A549 (cell line): ENCODE data around the gene RPH3AL.

Source experiments
- EHMT2 ChIP-seq: fragments of 200-600 bp; sonication (generic); IDR thresholded peaks from 2 replicates; pipeline ENCODE4 v1.6.1; 2016; ENCODE audit warnings: antibody characterized with exemption, low read depth, mild to moderate bottlenecking, moderate library complexity
- POLR2A ChIP-seq: IDR thresholded peaks from 2 replicates; pipeline ENCODE4 v1.6.1; 2012; ENCODE audit warnings: mild to moderate bottlenecking, low read length
- RARB ChIP-seq: fragments of 250-450 bp; sonication (Bioruptor Pico); IDR thresholded peaks from 2 replicates; pipeline ENCODE4 v1.8.0; 2021; ENCODE audit warnings: mild to moderate bottlenecking, moderate library complexity
- TP53 ChIP-seq: fragments of 250-450 bp; sonication (Bioruptor Pico); IDR thresholded peaks from 2 replicates; pipeline ENCODE4 v1.5.0; 2021; ENCODE audit warnings: mild to moderate bottlenecking, moderate library complexity
- ZSCAN20 ChIP-seq: fragments of 250-450 bp; sonication (Bioruptor Pico); IDR thresholded peaks from 2 replicates; pipeline ENCODE4 v1.8.0; 2022; ENCODE audit warnings: mild to moderate bottlenecking, moderate library complexity
- TF ChIP-seq, protein P1 (sequence below): IDR thresholded peaks from 2 replicates; pipeline ENCODE4 v1.6.1; 2012
- TF ChIP-seq, protein P2 (sequence below): fragments of >200 bp; sonication (Bioruptor Twin); formaldehyde crosslinking; IDR thresholded peaks from 3 replicates; pipeline ENCODE4 v1.5.1; 2016
- TF ChIP-seq, protein P3 (sequence below): fragments of 450-650 bp; IDR thresholded peaks from 2 replicates; pipeline ENCODE4 v1.6.1; 2014; ENCODE audit warnings: antibody characterized with exemption

DNA sequence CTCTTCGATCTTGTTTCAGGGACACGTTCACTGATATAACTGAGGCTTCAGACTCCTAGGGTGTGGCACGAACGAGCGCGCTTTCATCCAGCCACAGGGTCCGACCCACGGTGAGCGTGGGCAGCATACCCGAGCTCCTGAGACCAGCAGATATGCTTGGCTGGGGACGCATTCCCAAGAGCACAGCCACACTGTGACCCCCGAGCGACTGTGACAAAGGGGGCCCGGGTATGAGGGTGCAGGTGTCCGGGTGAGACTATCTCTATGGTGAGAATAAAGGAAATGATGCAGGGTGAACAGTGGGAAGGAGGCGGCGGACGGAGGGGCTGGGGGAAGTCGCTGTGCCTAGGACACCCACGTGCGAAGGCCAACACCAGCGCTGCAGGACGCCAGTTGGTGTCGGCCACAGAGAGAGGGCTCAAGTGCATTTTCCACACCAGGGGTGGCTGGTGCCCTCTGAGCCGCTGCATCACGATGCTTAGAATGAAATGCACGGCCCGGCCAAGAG is 17.6 kb downstream of the RPH3AL start:
- TF ChIP-seq POLR2A (no peak), ZSCAN20 (no peak), RARB (CRISPR knock-in tag) (no peak), EHMT2 (no peak), TP53 (CRISPR knock-in tag) (no peak)
- TF ChIP-seq, protein P1, sequence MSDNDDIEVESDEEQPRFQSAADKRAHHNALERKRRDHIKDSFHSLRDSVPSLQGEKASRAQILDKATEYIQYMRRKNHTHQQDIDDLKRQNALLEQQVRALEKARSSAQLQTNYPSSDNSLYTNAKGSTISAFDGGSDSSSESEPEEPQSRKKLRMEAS: no peak
- TF ChIP-seq, protein P2, sequence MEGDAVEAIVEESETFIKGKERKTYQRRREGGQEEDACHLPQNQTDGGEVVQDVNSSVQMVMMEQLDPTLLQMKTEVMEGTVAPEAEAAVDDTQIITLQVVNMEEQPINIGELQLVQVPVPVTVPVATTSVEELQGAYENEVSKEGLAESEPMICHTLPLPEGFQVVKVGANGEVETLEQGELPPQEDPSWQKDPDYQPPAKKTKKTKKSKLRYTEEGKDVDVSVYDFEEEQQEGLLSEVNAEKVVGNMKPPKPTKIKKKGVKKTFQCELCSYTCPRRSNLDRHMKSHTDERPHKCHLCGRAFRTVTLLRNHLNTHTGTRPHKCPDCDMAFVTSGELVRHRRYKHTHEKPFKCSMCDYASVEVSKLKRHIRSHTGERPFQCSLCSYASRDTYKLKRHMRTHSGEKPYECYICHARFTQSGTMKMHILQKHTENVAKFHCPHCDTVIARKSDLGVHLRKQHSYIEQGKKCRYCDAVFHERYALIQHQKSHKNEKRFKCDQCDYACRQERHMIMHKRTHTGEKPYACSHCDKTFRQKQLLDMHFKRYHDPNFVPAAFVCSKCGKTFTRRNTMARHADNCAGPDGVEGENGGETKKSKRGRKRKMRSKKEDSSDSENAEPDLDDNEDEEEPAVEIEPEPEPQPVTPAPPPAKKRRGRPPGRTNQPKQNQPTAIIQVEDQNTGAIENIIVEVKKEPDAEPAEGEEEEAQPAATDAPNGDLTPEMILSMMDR: no peak
- TF ChIP-seq, protein P3, sequence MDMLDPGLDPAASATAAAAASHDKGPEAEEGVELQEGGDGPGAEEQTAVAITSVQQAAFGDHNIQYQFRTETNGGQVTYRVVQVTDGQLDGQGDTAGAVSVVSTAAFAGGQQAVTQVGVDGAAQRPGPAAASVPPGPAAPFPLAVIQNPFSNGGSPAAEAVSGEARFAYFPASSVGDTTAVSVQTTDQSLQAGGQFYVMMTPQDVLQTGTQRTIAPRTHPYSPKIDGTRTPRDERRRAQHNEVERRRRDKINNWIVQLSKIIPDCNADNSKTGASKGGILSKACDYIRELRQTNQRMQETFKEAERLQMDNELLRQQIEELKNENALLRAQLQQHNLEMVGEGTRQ: no peak
